ENCODE results near the gene LRRC3.

The LRRC3 gene

GRCh38 chr21:44461005-44461404, 5.7 kb downstream of the LRRC3 start:
- TF ChIP-seq CTCF (IDR thresholded peaks at IDR 0.05; ENCODE audit: low read length, missing control alignments) = no peak
- DNase-seq (ENCODE audit: low read depth) = no peak

GRCh38 chr21:44461464-44462001, 6.2 kb downstream of the LRRC3 start:
- no peak for TF ChIP-seq CTCF (IDR thresholded peaks at IDR 0.05; ENCODE audit: low read length, missing control alignments)
- no peak for DNase-seq (ENCODE audit: low read depth)
- no peak overlapping the region for H3K4me3 ChIP-seq (replicated peaks; ENCODE audit: low read depth, low read length)

More at GRCh38 chr21:44461005-44461404, 5.7 kb downstream of the LRRC3 start:
- no peak overlapping the region for H3K4me3 ChIP-seq (replicated peaks; ENCODE audit: low read depth, low read length)

- no peak overlapping the region for H3K4me3 ChIP-seq (replicated peaks; ENCODE audit: low read depth, low read length)
- TF ChIP-seq CTCF (IDR thresholded peaks at IDR 0.05; ENCODE audit: low read length, missing control alignments) = no peak
- DNase-seq (ENCODE audit: low read depth) = no peak
Measured at GRCh38 chr21:44462086-44462833, 7.0 kb downstream of the LRRC3 start.

- TF ChIP-seq CTCF (IDR thresholded peaks at IDR 0.05; ENCODE audit: low read length, missing control alignments) = no peak
- DNase-seq (ENCODE audit: low read depth) = no peak
Measured at GRCh38 chr21:44462834-44463200, 7.5 kb downstream of the LRRC3 start.

GRCh38 chr21:44463724-44464123, 8.4 kb downstream of the LRRC3 start:
- no peak for TF ChIP-seq CTCF (IDR thresholded peaks at IDR 0.05; ENCODE audit: low read length, missing control alignments)
- no peak overlapping the region for H3K4me3 ChIP-seq (replicated peaks; ENCODE audit: low read depth, low read length)
- DNase-seq (ENCODE audit: low read depth) = peak; percentile 29

More at GRCh38 chr21:44462834-44463200, 7.5 kb downstream of the LRRC3 start:
- H3K4me3 ChIP-seq (replicated peaks; ENCODE audit: low read depth, low read length) = no peak overlapping the region

GRCh38 chr21:44464351-44464750, 9.0 kb downstream of the LRRC3 start:
- TF ChIP-seq CTCF (IDR thresholded peaks at IDR 0.05; ENCODE audit: low read length, missing control alignments) = no peak
- DNase-seq (ENCODE audit: low read depth) = no peak
- H3K4me3 ChIP-seq (replicated peaks; ENCODE audit: low read depth, low read length) = no peak overlapping the region

All from fibroblast of pulmonary artery (primary cell).